Stimulated activated CD4-positive, alpha-beta T cell treated with anti-CD3 and anti-CD28 coated beads, Interleukin-1b, Interleukin-23, amount 100 ng/mL, for 24 hours (primary cell): ENCODE results near the gene CDK18.
"Not testable (repeated sequence)": the region's sequence is repeated elsewhere in the genome, so short reads cannot be mapped to it uniquely, and the experiment has no call there.

Experiments used
- DNase-seq, 4 experiments: peaks; one replicate each; pipeline ENCODE4 v3.0.0-alpha.2; 2020; ENCODE audit warnings: low read depth in 4 of 4, low spot score in 1 of 4

CDK18 gene

GRCh38 chr1:205504311-205505075 is at the start of gene CDK18:
CDK18 (plus strand) TSS chr1:205504669; CDS start chr1:205523168, 18,499 bp downstream.
- DNase-seq, result peak in 2 of 4 experiments; percentile 19 to 32

GRCh38 chr1:205454903-205455335 is 49.5 kb upstream of the CDK18 start:
- no peak for DNase-seq

- no peak for DNase-seq
Measured at GRCh38 chr1:205455581-205456382, 48.7 kb upstream of the CDK18 start, which contains the start of gene BLACAT1. BLACAT1 (minus strand) TSS chr1:205456045.

- DNase-seq, result no peak
Measured at GRCh38 chr1:205456383-205456867, 48.0 kb upstream of the CDK18 start.

- no peak for DNase-seq
Measured at GRCh38 chr1:205456868-205457745, 47.4 kb upstream of the CDK18 start.

- no peak for DNase-seq
Measured at GRCh38 chr1:205458777-205459566, 45.5 kb upstream of the CDK18 start.

- DNase-seq, result no peak
Measured at GRCh38 chr1:205465392-205465791, 39.1 kb upstream of the CDK18 start.

GRCh38 chr1:205466595-205467220 is 37.8 kb upstream of the CDK18 start:
- no peak for DNase-seq

GRCh38 chr1:205470131-205470530 is 34.3 kb upstream of the CDK18 start:
- no peak for DNase-seq

- DNase-seq, result no peak
Measured at GRCh38 chr1:205472737-205473441, 31.6 kb upstream of the CDK18 start.

- DNase-seq, result no peak
Measured at GRCh38 chr1:205473475-205473874, 31.0 kb upstream of the CDK18 start.

GRCh38 chr1:205473966-205474365 is 30.5 kb upstream of the CDK18 start:
- DNase-seq, result no peak

GRCh38 chr1:205474571-205474970 is 29.9 kb upstream of the CDK18 start:
- DNase-seq, result no peak

- DNase-seq, result no peak
Measured at GRCh38 chr1:205475855-205476254, 28.6 kb upstream of the CDK18 start.

- DNase-seq, result no peak
Measured at GRCh38 chr1:205476648-205477047, 27.8 kb upstream of the CDK18 start.

- DNase-seq, result no peak
Measured at GRCh38 chr1:205477121-205477758, 27.2 kb upstream of the CDK18 start.

- no peak for DNase-seq
Measured at GRCh38 chr1:205477759-205478247, 26.7 kb upstream of the CDK18 start.

GRCh38 chr1:205478985-205479384 is 25.5 kb upstream of the CDK18 start:
- DNase-seq, result not testable (repeated sequence)
